HG03108 (cell line): ENCODE data around the gene TRABD2B.

ENCODE experiments used
- ATAC-seq: cut with Tn5 transposase; IDR thresholded peaks from one replicate; pipeline ENCODE4 v1.9.1; 2021; ENCODE audit warnings: moderate library complexity; ENCODE audit not compliant: unreplicated experiment

TRABD2B gene

DNA sequence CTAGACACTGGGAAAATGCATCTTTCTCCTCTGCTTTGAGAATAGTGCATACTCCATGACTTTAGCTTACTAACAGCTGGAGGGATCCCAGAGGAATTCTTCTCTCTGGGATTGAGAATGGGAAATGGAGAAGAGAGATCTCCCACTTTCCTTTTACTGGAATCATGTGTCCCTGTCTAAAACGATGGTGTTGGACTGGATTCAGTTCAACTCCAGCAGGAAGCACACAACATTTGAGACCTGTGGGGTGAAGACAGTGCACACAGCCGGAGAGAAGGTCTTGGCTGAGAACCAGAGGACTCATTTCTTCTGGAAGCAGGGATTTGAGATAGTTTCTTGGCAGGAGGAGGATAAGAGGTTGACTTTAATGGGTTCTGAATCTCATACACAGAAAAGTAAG, 58.7 kb downstream of the TRABD2B start:
- no peak for ATAC-seq

DNA sequence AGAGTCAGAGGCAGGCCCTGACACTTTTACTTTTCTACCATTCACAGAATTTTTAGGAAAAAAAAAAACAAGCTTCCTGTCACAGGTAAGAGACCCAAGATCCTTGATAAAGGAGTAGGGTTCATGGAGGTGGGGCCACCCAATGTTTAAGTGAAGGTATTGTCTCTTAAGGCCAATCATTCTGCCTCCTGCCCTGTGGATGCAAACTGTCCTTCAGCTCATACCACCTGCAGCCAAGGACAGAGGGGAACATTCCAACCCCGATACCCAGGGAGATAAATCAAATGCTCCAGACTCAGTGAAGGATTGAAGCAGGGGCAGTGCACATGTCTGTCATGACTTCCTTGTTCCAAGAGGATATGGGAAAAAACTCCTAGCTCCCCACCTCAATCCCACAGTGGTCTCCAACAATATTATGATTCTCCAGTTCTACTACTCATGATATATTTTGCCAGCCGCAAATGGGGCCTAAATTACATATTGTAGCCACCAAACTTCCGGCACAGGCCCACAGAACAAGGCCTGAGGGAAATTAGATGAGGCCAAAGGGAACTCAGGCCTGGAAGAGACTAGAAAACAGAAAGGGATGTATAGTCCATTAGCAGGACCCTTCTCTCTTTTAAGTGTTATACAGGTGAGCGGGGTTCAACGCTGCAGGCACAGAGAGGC, 59.5 kb downstream of the TRABD2B start:
- ATAC-seq: no peak

DNA sequence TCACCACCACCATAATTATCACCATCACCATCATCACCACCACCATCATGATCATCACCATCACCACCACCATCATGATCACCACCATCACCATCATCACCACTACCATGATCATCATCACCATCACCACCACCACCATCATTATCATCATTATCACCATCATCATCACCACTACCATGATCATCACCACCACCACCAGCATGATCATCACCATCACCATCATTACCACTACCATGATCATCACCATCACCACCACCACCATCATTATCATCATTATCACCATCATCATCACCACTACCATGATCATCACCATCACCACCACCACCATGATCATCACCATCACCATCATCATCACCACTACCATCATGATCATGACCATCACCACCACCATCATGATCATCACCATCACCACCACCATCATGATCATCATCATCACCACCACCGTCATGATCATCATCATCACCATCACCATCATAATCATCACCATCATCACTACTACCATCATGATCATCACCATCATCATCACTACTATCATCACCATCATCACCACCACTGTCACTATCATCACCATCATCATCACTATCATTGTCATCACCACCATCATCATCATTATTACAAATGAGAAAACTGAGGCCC, 60.2 kb downstream of the TRABD2B start:
- ATAC-seq: no peak

GRCh38 chr1:47935856-47936255, 61.3 kb downstream of the TRABD2B start:
- ATAC-seq: no peak

DNA sequence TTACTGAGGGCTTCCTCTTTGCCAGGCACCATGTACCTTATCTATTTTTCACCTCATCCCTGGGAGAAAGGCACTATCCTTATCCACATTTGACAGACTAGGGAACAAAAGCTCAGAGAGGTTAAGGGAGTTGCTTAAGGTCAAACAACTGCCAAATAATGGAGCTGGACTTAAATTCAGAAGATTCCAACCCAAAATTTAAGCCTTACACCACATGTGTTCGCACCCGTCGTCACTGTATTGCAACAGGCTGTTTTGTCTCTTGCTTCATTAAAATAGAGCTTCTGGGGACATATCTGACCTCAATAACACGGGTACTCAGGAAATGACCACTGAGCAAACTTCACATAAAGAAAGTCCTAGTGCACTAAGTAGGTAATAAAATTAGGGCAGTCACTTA, 62.0 kb downstream of the TRABD2B start:
- ATAC-seq: no peak

DNA sequence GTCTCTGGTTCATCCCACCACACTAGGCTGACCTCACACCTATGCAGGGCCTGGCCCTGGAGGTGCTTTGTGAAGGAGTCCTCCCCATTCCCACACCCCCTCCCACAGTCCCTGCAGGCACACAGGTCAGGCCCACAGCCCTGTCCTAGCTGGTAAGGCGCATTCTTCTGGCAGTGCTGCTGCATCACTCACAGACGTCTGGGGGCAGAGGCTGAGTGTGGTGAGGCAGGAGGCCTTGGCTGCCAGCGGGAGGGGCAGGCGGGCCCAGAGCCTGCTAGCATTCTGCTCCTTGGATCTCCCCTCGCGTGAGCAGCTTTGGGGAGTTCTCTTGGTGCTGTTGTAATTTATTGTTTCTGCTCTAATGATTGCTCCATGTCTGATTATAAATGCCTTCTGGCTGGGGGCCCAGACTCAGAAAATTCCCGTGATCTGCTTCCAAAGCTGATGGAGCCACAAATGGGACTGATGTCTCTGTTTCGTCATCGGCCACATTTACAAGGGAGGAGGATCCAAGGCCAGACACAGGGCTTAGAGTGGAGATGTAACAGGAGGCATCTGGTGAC, 62.9 kb downstream of the TRABD2B start:
- no peak for ATAC-seq

DNA sequence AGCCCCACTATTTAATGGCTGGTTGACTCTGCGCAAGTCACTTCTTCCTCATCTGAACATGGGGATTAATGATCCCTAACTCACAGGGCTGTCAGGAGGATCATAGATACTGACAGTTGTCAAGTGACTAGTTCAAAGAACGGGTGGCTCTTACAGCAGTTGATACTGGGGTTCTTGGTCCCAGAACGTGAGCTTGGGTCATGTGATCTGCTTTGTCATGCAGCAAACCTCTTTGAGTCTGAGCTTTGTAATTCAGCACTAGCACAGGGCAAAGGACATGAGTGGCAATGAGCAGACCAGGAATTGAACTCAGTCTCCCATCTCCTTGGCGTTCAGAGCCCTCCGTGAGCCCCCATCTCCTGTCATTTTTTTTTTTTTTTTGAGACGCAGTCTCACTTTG, 64.4 kb downstream of the TRABD2B start:
- no peak for ATAC-seq

- ATAC-seq: no peak
These were observed 65.8 kb downstream of the TRABD2B start for GRCh38 chr1:47931395-47931794.

- no peak for ATAC-seq
These were observed 66.9 kb downstream of the TRABD2B start for GRCh38 chr1:47930210-47930840.

DNA sequence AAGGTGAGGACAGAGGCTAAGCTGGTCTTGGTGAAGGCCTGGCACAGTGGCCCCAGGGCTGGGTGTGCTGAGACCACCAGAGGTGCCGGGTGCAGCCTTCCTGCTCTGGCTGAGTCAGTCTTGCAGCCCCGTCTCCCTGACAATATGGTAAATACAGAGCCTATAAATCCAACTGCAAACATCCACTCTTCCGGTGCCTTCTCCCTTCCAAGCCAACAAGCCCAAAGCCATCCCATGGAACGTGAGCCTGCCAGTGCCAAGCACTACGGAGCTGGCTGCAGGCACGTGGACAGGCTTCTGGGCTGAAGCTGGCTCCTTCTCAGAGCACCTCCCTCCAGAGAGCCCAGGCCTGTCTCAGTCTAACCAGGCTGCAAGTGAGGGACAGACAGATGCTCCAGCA, 70.0 kb downstream of the TRABD2B start:
- no peak for ATAC-seq

DNA sequence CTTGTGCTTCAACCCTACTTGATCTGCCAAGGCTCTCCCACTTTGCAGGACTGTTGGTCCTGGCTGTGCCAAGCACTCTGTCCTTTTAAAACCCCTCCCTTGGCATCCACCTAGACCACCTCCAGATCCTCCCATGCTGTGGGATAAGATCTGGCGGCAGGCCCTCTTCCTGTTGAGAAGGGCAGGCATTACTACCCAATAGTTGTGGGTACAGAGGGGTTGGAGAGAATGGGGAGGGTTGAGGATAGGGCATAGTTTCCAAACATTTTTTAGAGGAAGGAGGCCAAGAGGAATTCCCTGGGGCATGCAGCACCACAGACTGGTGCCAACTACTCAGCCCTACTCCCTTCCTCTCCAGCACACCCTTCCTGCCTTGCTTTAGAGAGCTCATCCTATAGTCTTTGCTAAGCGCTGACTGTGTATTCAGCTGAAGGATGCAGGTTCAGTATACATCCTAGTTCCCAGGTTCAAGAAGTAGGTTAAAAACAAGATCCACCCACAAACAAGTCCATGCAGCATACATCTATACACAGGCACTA, 70.7 kb downstream of the TRABD2B start:
- no peak for ATAC-seq

- ATAC-seq: no peak
These were observed 72.7 kb downstream of the TRABD2B start for GRCh38 chr1:47924270-47925048.

GRCh38 chr1:47921935-47922415, 75.2 kb downstream of the TRABD2B start:
- ATAC-seq: no peak

DNA sequence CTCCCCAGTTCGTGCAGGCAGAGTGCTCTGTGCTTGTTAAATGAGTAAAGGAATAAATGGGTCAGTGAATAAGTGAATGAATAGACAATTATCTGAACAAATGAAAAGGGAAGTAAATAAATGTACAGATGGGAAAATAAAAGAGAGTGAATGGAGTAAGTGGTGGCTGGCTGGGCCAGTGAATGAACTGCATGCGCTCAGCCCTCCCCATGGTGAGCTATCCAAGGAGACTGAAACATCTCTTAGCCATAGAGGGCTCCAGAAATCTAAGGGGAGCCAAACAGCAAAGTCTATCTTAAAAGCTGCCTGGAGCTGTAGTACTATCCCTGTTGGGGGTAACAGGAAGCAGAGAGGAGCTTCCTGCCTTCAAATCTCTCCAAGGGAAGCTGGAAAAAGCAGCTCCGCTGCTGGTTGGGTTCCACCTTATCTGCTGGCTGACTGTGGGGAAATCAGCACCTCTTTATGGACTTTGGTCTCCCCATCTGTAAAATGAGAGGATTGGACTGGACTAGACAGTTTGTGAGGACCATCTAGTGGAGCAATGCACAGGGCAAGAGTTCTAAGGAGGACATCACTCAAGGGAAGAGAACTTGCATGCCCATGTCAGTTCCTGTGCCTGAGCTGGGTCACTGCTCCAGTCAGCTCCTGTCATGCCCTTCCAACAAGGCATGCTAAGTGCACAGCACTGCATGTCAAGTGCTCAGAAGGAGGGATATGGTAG, 77.9 kb downstream of the TRABD2B start:
- ATAC-seq: no peak

GRCh38 chr1:47918257-47918867, 78.8 kb downstream of the TRABD2B start:
- no peak for ATAC-seq

GRCh38 chr1:47917687-47918086, 79.5 kb downstream of the TRABD2B start:
- no peak for ATAC-seq

DNA sequence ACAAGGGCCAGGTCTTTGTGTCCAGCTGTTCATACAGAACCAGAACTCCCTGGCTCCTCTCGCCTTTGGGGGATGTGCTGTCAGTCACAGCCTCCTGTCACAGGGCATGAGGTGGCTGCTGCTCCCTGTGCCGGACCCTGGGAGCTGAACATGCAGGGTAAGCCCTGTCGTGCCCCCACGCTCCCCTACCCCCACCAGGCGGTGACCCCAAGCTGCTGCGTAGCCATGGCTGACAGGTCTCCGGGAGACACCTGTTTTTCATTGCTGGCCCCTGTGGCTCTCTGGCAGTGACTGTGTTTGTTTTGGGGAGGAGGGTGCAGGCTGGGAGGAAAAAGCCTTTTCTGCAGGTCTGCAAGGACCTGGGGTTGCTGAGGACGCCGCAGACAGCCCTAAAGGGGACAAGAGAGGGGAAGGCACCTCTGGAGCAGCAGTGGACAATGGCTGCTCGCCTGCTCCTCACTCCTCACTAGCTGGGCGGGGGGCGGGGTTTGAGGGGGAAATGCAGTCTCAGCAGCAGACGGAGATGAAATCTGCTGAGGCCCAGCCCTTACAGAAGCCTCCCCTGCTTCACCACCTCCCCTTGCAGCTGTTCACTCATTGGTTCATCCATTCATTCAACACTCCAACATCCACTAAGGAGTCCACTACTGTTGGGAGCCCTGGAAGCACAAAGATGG, 81.4 kb downstream of the TRABD2B start:
- ATAC-seq: no peak

GRCh38 chr1:47914952-47915676, 82.1 kb downstream of the TRABD2B start:
- ATAC-seq: no peak
